Suprapubic skin (tissue), 3 donors: ENCODE results near the gene ANKRD12.
"Not testable (repeated sequence)": the region's sequence is repeated elsewhere in the genome, so short reads cannot be mapped to it uniquely, and the experiment has no call there.

ENCODE experiments used
- EP300 ChIP-seq: sonication (generic); formaldehyde crosslinking; IDR thresholded peaks from one replicate; pipeline ENCODE4 v1.6.1; 2017; ENCODE audit warnings: antibody characterized with exemption
- POLR2A ChIP-seq, 2 donors: fragments of 450-650 bp; IDR thresholded peaks; one replicate each; pipeline ENCODE4 v1.6.1; 2017; ENCODE audit warnings: antibody characterized with exemption in 2 of 2, mild to moderate bottlenecking in 2 of 2, moderate library complexity in 2 of 2
- TF ChIP-seq, protein P1 (sequence below), 2 donors: fragments of 200-600 bp in 1 of 2; fragments of 450-650 bp in 1 of 2; sonication (generic) in 1 of 2; IDR thresholded peaks; one replicate each; pipeline ENCODE4 v1.5.1; 2016 to 2019; ENCODE audit warnings: antibody characterized with exemption in 2 of 2, mild to moderate bottlenecking in 1 of 2, moderate library complexity in 1 of 2

DNA sequence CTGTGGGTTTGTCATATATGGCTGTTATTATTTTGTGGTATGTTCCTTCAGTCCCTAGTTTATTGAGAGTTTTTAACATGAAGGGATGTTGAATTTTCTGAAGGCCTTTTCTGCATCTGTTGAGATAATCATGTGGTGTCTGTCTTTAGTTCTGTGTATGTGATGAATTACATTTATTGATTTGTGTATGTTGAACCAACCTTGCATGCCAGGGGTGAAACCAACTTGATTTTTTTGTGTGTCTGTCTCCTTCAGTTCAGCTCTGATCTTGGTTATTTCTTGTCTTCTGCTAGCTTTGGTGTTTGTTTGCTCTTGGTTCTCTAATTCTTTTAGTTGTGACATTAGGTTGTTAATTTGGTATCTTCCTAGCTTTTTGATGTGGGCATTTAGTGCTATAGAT lies 27.6 kb downstream of the ANKRD12 start:
- TF ChIP-seq, protein P1, sequence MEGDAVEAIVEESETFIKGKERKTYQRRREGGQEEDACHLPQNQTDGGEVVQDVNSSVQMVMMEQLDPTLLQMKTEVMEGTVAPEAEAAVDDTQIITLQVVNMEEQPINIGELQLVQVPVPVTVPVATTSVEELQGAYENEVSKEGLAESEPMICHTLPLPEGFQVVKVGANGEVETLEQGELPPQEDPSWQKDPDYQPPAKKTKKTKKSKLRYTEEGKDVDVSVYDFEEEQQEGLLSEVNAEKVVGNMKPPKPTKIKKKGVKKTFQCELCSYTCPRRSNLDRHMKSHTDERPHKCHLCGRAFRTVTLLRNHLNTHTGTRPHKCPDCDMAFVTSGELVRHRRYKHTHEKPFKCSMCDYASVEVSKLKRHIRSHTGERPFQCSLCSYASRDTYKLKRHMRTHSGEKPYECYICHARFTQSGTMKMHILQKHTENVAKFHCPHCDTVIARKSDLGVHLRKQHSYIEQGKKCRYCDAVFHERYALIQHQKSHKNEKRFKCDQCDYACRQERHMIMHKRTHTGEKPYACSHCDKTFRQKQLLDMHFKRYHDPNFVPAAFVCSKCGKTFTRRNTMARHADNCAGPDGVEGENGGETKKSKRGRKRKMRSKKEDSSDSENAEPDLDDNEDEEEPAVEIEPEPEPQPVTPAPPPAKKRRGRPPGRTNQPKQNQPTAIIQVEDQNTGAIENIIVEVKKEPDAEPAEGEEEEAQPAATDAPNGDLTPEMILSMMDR (IDR thresholded peaks at IDR 0.05): not testable (repeated sequence)
- TF ChIP-seq POLR2A (IDR thresholded peaks at IDR 0.05); EP300: not testable (repeated sequence)
